Panc1 (cell line): ENCODE measurements around the gene SPTA1. TPM values are rescaled to one million over a fixed set of nuclear protein-coding genes. Genes with fewer than 3 reads are reported as not detected.

Source experiments
- ATAC-seq: fragments of 200-7000 bp; cut with Tn5 transposase; 2 replicates; pipeline ENCODE4 v1.9.1; 2020; ENCODE audit warnings: mild to moderate bottlenecking, moderate library complexity
- BruUV-seq: library from RNA; stranded (reverse); fragments of 400-500 nt; replicated peaks from 2 replicates; lab custom pipeline; 2021; lab: Mats Ljungman, UMichigan
- CTCF ChIA-PET: fragments of 300-600 bp; sonication (Branson Sonifier 250); formaldehyde crosslinking; loops from one replicate; lab custom pipeline; 2022; ENCODE audit warnings: antibody characterized with exemption; lab: Charles Lee
- POLR2A ChIA-PET: fragments of 300-600 bp; sonication (Branson Sonifier 250); formaldehyde crosslinking; loops from one replicate; lab custom pipeline; 2022; ENCODE audit warnings: antibody characterized with exemption; lab: Charles Lee
- DNase-seq: peaks from one replicate; pipeline ENCODE4 v3.0.0-alpha.2; 2010; ENCODE audit warnings: low read depth, low spot score
- H3K27ac ChIP-seq: 2 replicates; pipeline ENCODE4 v1.5.1; 2011; ENCODE audit warnings: mild to moderate bottlenecking, low read length, inconsistent platforms
- H3K27me3 ChIP-seq: fragments of 200-500 bp; sonication (Bioruptor generic); 2 replicates; pipeline ENCODE4 v1.6.0; 2014; ENCODE audit warnings: low read length, inconsistent platforms; ENCODE audit not compliant: control insufficient read depth, insufficient read depth
- H3K36me3 ChIP-seq: fragments of 200-500 bp; sonication (Bioruptor generic); 2 replicates; pipeline ENCODE4 v1.5.1; 2014; ENCODE audit warnings: inconsistent platforms, mild to moderate bottlenecking, low read length, moderate library complexity; ENCODE audit not compliant: control insufficient read depth, insufficient read depth
- H3K4me1 ChIP-seq: 2 replicates; pipeline ENCODE4 v1.5.1; 2011; ENCODE audit warnings: inconsistent platforms, mild to moderate bottlenecking, low read length, moderate library complexity; ENCODE audit not compliant: control insufficient read depth, insufficient read depth
- H3K4me3 ChIP-seq, 2 experiments: 2 replicates each; pipeline ENCODE4 v1.5.1; 2011 to 2012; ENCODE audit warnings: low read depth in 2 of 2, low read length in 2 of 2, mild to moderate bottlenecking in 2 of 2, inconsistent platforms in 1 of 2, moderate library complexity in 1 of 2
- H3K9me3 ChIP-seq: fragments of 200-500 bp; sonication (Bioruptor generic); 2 replicates; pipeline ENCODE4 v1.5.1; 2014; ENCODE audit warnings: low read depth, mild to moderate bottlenecking, inconsistent platforms, low read length, moderate library complexity; ENCODE audit not compliant: control insufficient read depth, insufficient read depth
- CTCF ChIP-seq: fragments of 450-650 bp; IDR thresholded peaks from 2 replicates; pipeline ENCODE4 v1.5.1; 2017; ENCODE audit warnings: mild to moderate bottlenecking
- POLR2AphosphoS5 ChIP-seq: IDR thresholded peaks from 2 replicates; pipeline ENCODE4 v1.6.1; 2012; ENCODE audit warnings: mild to moderate bottlenecking, low read depth, low read length, moderate library complexity
- REST ChIP-seq, 2 experiments: IDR thresholded peaks; 2 replicates each; pipeline ENCODE4 v1.6.1; 2011 to 2012; ENCODE audit warnings: low read depth in 2 of 2, control low read depth in 1 of 2, low read length in 1 of 2, mild to moderate bottlenecking in 1 of 2, moderate library complexity in 1 of 2; ENCODE audit not compliant: insufficient read depth in 1 of 2
- SIN3A ChIP-seq: IDR thresholded peaks from 2 replicates; pipeline ENCODE4 v1.6.1; 2012; ENCODE audit warnings: low read depth, mild to moderate bottlenecking, low read length, moderate library complexity, borderline replicate concordance; ENCODE audit not compliant: insufficient read depth
- TCF7L2 ChIP-seq: IDR thresholded peaks from 2 replicates; pipeline ENCODE4 v1.6.1; 2011; ENCODE audit warnings: mild to moderate bottlenecking, low read depth, low read length, inconsistent platforms
- in situ Hi-C: cut with HindIII; loops from 2 replicates; pipeline ENCODE4 v1.10.0; 2016; ENCODE audit warnings: low sequenced_read_pairs, low pct_unique_long_range_greater_than_20kb
- intact Hi-C: fragments of 100-400 bp; cut with micrococcal nuclease; formaldehyde crosslinking; loops from one replicate; pipeline ENCODE4 v1.10.0; 2022; ENCODE audit not compliant: unreplicated experiment
- total RNA-seq: library from RNA; stranded (reverse); gene quantifications from one replicate; pipeline ENCODE4 v1.2.1, GENCODE V29; 2021; ENCODE audit not compliant: unreplicated experiment

SPTA1 gene
- total RNA-seq, 1 experiment from 2014 or later, result not detected

- ChIA-PET POLR2A (no interaction called here), CTCF (no interaction called here)
- no peak for ATAC-seq
- H3K27me3 ChIP-seq, result no peaks in the 10 kb centered on the region
- intact Hi-C loops (no loop called here), in situ Hi-C loops (no loop called here)
- no peak overlapping the region for H3K27ac ChIP-seq
- H3K4me3 ChIP-seq, result no peak overlapping the region
- no peaks in the 10 kb centered on the region for H3K9me3 ChIP-seq
- DNase-seq, result no peak
- no peaks in the 10 kb centered on the region for H3K36me3 ChIP-seq
- TF ChIP-seq POLR2AphosphoS5, result no peak
- no peak for TF ChIP-seq SIN3A
- no peak for TF ChIP-seq REST (IDR thresholded peaks at IDR 0.05; ENCODE audit: insufficient read depth in 1 of 2, low read depth in 2 of 2, low read length in 1 of 2)
- no TSS peak for BruUV-seq
- H3K4me1 ChIP-seq, result no peaks in the 10 kb centered on the region
Measured at GRCh38 chr1:158572226-158572625, 114.3 kb downstream of the SPTA1 start.

- ChIA-PET POLR2A (no interaction called here), CTCF (no interaction called here)
Measured at GRCh38 chr1:158570480-158570879, 116.0 kb downstream of the SPTA1 start, which contains the start of gene OR6P1. OR6P1 (minus strand) TSS chr1:158570580; CDS start chr1:158563604, 6,976 bp downstream.

More at GRCh38 chr1:158570480-158570879, 116.0 kb downstream of the SPTA1 start, which contains the start of gene OR6P1:
- intact Hi-C loops (no loop called here), in situ Hi-C loops (no loop called here)
- TF ChIP-seq REST (IDR thresholded peaks at IDR 0.05; ENCODE audit: insufficient read depth in 1 of 2, low read depth in 2 of 2, low read length in 1 of 2), result no peak
- no peak for TF ChIP-seq CTCF
- TF ChIP-seq SIN3A, result no peak
- no peak for TF ChIP-seq POLR2AphosphoS5
- TF ChIP-seq TCF7L2, result no peak
- Histone ChIP-seq H3K9me3 (no peaks in the 10 kb centered on the region), H3K27me3 (no peaks in the 10 kb centered on the region), H3K27ac (no peak within 1 kb of the TSS), H3K4me3 (no peak within 1 kb of the TSS), H3K4me1 (no peaks in the 10 kb centered on the region), H3K36me3 (no peaks in the 10 kb centered on the region)
- BruUV-seq, result no TSS peak
- no peak for DNase-seq
- ATAC-seq, result no peak
